ENCODE data around the gene TIGD4.
"Not testable (repeated sequence)": the region's sequence is repeated elsewhere in the genome, so short reads cannot be mapped to it uniquely, and the experiment has no call there.

Gene TIGD4

DNA sequence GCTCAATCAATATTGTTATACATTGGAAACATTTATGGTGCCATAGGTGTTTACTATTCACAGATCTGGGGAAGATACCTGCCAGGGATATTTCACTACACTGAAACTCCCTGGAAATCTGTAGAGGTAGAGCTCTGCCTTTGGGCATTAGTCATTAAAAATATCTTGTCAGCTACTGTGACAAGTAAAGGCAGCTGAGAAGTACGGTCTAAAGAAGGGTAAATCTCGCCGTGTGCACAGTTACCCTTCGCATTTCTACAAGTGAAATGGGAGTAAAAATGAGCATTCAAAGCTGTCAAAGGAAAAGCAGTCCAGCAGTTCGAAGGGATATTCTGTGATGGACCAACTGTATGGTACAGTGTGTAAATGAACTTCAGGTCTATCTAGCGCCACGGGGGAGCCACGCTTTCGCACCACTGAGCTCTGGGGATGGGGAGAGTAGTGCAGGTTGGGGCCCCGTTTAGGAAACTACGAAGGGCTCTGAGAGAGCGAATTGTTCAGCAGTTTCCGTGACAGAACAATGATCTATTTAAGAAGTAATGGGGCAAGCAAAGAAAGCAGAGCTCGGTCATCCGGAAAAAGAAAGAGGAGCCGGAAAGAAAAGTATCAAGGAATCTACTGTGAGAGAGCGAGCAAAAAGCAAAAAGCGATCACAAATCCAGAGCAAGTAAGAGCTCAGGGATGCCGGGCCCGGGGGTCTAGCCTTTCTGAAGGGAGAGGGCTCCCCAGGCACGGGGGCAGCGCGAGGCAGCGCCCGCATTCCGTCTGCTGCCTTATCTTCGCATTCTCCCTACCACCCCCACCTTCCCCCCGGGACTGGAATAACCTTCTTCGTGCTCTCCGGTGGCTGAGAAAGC, 646 bp downstream of the TIGD4 start:
- DNase-seq, result peak; percentile 13

DNA sequence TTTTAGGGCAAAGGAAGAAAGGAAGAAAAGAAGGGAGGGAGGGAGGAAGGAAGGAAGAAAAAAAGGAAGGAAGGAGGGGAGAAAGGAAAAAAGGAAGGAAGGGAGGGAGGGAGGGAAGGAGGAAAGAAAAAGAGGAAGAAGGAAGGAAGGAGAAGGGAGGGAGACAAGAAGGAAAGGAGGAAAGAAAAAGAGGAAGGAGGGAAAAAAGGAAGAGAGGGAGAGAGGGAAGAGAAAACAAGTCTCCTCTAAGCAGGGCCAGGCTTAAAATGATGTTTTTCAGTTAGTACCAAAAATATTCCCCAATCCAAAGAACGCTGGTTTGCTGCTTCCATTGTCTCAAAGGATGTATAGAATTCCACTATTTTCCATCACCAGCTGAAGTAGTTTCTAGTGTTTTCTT, 2.0 kb downstream of the TIGD4 start:
- no peak for DNase-seq

DNA sequence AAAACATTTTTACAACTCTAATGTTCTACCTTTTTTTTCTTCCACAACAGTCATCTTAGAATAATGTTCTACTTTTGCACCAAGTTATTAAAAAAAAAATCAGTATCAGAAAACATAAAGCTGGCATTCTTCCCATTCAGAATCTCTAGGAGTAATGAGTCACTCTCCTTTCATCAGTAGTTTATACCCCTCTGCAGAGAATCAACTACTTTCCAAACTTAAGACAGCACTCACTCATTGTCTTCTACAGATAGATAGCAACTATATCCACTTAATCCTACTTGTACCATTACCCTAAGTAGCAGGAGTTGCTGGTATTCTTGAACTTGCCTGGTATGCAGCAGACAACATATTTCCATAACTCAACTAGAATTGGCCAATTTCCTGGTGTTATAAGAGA, 3.2 kb downstream of the TIGD4 start:
- peak; percentile 3 for DNase-seq

DNA sequence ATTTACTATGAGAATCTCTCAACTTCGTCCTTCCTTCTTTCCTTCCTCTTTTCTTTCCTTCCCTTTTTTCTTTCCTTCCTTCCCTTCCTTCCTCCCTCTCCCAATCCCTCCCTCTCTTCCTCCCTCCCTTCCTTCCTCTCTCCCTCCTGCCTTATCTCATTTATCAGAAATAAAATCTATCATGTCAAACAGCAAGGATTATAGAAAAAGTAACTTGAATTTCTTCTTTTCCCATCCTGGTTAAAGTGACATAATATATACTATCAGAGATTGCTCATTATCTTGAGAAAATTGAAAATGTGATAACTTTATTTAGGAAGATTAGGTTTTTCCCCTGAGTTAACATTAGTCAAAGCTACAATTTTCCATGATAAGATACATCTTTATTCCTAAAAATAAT, 5.6 kb downstream of the TIGD4 start:
- DNase-seq, result no peak

DNA sequence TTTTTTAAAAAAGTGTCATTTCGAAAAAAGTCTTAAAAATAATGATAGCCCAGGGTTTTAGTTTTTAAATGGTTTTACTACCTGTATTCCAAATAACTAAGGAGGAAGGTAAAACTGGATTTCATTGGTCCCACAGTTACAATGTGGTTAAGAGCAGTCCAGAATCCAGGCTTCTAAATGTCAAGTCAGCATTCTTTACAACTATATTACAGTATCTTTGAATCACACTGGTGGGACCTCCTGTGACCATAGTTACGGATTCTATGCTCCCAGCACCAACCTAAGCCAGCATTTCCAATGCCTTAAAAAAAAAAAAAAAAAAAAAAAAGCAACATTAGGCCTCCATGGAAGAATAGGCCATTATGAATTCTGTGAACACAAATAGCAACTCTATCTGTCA, 6.2 kb downstream of the TIGD4 start:
- DNase-seq, result no peak

DNA sequence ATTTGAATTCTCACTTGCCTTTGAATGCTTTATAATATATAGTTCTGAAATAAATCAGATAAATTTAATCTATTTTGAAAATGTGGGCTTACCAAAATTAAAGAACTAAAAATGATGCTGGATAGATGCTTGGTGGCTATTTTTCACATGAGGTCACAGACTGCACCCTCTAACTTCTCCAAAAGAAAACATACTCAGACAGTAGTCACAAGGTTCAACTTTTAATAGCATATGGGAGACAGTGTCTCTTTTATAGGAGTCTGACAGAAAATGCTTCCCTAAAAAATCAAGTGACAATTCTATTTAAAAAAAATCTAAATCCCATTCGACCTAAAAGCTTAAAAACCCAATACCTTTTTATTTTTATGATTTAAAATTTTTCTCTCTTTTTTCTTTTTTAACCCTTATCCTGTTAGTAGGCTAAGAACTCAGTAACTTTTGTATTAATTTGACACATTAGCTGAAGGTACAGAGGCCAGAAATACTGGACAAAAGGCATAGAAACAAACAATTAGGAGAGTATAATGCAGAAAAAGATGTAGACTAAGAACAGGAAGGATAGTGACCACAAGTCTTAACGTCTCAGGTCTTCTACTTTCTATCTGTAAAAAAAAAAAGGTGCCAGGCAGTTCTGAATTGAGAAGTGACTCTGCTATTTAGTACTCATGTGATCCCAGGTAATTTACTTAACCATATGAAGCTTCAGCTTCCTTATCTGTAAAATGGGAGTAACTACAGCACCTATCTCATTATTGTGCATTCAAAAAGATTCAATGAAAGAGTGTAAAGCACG, 7.6 kb downstream of the TIGD4 start:
- no peak for DNase-seq

DNA sequence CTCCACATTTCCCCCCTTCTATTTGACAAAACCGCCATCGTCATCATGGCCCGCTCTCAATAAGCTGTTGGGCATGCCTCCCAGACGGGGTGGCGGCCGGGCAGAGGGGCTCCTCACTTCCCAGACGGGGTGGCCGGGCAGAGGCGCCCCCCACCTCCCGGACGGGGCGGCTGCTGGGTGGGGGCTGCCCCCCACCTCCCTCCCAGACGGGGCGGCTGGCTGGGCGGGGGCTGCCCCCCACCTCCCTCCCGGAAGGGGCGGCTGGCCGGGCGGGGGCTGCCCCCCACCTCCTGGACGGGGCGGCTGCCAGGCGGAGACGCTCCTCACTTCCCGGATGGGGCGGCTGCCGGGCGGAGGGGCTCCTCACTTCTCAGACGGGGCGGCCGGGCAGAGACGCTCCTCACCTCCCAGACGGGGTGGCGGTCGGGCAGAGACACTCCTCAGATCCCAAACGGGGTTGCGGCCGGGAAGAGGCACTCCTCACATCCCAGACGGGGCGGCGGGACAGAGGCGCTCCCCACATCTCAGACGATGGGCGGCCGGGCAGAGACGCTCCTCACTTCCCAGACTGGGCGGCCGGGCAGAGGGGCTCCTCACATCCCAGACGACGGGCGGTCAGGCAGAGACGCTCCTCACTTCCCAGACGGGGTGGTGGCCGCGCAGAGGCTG, 14.3 kb downstream of the TIGD4 start:
- DNase-seq, result not testable (repeated sequence)

DNA sequence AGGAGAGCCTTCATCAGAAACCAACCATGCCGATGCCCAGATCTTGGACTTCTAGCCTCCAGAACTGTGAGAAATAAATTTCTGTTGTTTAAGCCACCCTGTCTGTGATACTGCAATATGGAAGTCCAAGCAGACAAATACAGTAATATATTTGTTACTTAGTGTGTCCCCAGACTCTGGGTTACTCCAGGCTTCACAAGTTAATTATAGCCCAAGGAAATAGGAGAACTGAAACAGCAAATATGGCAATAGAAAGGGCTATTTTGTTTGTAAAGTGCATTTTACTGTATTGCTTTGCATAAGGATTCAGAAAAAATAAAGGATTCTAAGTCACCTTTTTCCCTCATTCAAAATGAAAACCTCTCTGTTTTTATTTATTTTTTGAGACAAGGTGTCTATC, 15.7 kb downstream of the TIGD4 start:
- no peak for DNase-seq

DNA sequence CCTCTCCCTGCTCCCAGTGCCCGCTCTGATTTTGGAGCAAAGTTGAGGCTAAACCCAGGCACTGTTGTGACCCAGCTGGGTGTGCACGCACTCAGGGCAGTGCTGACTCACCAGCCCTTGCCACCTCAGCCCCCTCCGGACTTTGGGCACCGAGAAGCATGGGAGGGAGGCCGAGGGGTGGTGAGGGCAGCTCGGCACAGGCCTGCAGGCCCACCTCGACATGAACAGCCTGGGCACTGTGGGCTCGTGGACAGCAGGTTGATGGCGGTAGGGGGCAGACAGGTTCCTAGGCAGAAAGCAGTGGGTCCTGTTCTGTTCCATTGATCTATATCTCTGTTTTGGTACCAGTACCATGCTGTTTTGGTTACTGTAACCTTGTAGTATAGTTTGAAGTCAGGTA, 30.9 kb downstream of the TIGD4 start:
- DNase-seq, result no peak

DNA sequence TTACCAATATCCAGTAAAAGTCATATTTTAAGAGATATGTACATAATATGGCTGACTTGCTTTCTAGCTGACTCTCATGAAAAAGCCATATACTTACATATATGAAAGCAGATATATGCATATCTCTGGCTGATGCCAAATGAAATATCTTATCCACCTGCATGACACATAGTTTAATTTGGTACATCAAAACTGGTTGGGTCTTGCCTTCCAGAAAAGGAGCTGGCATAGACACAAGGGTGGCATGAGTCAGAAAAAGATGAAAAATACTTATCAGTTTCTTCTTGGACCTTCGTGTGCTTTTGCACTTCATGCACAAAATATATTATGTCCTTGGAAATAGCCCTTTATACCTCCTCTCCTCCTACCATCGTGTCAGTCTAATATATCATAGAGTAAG, 32.1 kb downstream of the TIGD4 start:
- no peak for DNase-seq

GRCh38 chr4:152738827-152739226, 40.7 kb downstream of the TIGD4 start:
- no peak for DNase-seq

GRCh38 chr4:152735906-152736305, 43.6 kb downstream of the TIGD4 start:
- no peak for DNase-seq

DNA sequence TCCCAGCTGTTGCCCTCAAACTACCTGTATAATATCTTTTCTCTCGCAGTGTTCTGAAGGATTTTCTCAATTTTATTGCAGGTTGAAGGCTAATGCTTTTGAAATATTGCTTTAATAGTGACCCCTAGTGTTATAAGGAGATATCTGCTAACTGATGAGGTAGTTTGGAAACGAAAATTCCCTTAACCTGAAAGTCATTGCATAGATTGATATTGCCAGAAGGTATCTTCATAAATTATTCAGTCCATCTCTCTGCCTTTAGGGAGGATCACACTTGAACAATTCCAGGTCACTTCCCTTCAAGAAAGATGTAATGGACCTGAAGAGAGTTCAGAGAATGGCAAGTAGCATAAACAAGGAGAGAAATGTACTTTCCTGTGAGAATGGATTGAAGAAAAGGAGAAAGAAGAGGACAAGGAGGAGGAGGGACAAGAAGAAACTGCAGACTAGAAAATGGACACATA, 44.1 kb downstream of the TIGD4 start:
- DNase-seq, result peak; percentile 20

DNA sequence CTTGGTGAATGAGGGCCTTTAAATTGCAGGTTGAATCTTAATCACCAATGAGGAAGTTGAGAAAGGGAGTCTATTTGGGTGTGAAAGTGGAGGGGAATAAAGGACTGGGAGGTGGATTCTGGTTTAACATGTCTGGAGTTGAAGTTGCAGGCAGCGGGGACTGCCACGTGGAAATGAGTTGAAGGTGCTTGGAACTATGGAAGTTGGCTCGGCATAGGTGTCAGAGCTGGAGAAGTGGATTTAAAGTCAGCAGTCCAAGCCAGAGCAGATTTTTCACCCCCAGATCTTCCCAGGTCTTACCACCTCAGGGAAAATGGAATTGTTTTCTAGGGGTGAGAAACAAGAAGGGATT, 44.9 kb downstream of the TIGD4 start:
- DNase-seq, result no peak

GRCh38 chr4:152734015-152734698, 45.4 kb downstream of the TIGD4 start:
- DNase-seq, result no peak

DNA sequence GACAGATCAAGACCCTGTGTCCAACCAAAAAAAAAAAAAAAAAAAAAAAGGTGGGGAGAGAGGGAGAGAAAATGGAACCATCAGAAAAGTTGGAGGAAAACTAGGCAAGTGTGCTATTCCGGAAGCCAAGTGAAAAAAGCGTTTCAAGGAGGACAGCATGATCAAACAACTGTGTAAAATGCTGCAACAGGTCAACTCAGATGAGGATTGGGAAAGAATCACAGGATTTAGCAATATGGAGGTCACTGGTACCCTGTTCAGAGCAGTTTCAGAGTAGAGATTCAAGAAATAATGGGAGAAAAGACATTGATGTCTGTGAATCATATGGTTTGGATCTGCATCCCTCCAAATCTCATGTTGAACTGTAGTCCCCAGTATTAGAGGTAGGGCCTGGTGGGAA, 47.5 kb downstream of the TIGD4 start:
- DNase-seq, result no peak

DNA sequence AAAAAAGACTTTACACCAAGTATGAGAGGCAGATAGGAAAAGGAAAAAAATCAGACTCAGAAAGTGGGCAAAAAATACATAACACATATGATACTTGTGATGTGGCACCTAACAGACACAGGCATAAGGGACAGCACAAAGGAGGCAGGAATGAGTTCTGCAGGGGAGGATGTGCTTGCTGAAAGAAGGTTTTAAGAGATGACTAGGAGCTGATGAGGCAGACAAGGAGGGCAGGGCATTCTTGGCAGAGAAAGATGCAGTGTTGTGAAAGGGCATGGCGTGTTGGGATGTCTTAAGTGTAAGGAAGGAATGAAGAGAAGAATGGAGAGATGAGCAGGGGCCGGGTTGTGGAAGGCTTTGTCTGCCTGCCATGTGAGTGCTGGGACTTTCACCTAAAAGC, 50.1 kb downstream of the TIGD4 start:
- peak; percentile 7 for DNase-seq

DNA sequence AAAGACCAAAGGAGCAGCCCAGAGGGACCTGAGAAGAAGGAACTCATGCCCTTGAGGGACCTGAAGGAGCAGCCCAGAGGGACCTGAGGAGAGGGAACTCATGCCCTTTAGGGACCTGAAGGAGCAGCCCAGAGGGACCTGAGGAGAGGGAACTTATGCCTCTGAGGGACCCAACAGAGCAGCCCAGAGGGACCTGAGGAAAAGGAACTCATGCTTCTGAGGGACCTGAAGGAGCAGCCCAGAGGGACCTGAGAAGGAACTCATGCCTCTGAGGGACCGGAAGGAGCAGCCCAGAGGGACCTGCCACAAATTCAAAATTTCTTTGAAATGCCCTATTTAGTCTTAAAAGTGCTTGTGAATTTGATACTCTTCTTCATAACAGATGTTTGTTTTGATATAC, 51.2 kb downstream of the TIGD4 start:
- no peak for DNase-seq

GRCh38 chr4:152727784-152728183, 51.7 kb downstream of the TIGD4 start:
- DNase-seq, result no peak

DNA sequence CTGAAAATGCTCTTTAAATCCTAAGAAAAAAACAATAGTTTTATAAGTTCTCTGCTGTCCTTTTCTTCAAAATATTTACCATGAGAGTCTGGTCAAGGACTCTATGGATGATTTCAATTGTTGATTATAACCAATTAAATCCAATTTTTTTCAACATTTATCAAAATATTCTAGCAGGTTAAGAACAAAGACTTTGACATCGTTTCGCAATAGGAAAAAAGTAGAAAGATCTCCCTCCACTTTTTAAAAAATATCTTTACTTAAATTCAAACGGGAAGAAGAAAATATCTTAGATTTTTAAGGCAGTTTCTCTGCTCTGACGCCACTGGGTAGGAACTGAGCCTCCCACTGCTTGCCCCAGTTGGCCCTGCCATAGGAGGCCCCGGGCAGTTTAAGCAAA, 55.0 kb downstream of the TIGD4 start:
- no peak for DNase-seq

DNA sequence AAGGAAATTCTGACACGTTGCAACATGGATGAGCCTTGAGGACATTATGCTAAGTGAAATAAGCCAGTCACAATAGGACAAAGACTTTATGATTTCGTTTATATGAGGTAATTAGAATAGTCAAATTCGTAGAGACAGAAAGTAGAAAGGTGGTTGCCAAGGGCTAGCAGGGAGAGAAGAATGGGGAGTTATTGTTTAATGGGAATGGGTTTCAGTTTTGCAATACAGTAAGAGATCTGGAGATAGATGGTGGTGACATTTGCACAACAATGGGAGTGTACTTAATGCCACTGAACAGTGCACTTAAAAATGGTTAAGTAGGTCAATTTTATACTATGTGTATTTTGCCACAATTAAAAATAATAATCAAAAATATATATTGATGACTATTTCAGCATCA, 56.3 kb downstream of the TIGD4 start:
- no peak for DNase-seq

- no peak for DNase-seq
Observed at GRCh38 chr4:152719801-152720556, 59.6 kb downstream of the TIGD4 start.

All from fibroblast of skin of right quadriceps (primary cell).